DMS 273 (cell line): ENCODE measurements around the gene STK35.

Experiments used
- DNase-seq: peaks from one replicate; lab custom pipeline; 2025; ENCODE audit not compliant: unreplicated experiment; lab: John Stamatoyannopoulos, UW

Gene STK35

DNA sequence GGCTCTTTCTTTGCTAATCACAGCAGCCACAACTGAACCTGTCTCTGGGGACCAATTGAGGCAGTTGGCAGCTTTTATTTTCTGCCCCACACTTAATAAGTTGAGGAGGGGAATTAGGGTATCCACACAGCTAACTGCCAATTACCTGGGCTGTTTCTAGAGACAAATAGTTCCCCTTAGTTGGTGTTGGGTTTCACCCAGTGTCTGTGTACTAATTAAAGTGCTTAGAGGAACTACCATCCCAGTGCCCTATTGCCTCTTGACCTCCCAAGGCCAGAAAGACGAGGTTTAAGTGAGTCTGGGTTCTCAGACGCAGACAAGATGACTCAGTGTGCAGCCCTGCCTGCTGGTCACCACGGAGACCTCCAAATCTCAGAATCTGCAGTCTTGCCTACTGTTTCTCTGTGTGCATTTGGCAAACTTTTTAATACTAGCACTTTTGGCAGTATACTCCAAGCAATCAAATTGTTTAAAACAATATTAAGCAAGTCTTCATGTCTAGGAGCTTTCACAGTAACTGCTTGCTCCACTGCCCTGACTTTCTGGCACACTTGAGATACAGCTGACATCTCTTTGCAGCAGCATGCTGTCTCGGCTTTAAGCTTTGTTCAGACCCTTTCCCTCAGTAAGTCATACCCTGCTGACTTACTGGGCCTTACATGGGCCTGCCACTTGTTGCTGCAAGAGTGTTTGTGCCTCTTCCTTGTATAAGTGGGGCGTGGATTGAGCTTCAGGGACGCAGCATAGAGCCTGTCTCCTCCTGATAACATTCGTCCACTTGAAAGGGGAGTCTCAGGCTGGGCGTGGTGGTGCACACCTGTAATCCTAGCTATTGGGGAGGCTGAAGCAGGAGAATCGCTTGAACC is 31.9 kb downstream of the STK35 start:
- DNase-seq, result no peak

DNA sequence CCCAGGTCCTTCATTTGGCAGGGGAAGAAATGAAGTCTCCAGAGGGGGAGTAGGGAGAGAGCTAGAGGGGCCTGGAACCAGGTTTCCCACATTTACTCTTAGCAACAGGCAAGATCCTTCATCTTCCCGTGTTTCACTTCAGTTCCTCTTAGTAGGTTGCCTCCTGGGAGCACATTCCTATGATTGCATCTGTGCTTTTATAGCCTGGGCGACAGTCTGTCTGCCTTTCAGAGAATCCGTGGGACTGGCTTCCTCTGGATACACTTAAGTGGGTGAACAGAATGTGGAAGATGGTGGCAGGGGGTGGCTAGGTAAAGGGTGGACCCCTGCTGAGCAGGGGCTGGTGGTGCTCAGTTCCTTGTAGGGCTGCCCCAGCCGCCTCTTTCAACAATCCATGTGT is 33.4 kb downstream of the STK35 start:
- DNase-seq, result peak; percentile 20

DNA sequence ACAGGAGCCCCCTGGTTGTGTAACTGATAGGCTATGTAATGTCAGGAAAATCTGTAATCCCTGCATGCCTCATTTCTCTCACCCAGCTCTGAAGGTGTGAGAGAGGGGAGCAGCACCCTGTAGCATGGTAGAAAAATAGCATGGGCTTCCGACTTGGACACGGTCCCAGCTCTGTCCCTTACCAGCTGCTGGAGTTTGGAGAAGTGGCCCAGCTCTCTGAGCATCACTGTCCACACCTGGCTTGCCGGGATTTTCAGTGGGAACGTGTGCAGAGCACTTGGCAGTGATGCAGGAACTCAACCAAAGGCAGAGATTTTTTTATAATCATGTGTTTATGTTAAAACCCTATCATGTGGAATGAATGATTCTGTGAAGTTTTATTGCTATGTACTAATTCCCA is 34.6 kb downstream of the STK35 start:
- no peak for DNase-seq

DNA sequence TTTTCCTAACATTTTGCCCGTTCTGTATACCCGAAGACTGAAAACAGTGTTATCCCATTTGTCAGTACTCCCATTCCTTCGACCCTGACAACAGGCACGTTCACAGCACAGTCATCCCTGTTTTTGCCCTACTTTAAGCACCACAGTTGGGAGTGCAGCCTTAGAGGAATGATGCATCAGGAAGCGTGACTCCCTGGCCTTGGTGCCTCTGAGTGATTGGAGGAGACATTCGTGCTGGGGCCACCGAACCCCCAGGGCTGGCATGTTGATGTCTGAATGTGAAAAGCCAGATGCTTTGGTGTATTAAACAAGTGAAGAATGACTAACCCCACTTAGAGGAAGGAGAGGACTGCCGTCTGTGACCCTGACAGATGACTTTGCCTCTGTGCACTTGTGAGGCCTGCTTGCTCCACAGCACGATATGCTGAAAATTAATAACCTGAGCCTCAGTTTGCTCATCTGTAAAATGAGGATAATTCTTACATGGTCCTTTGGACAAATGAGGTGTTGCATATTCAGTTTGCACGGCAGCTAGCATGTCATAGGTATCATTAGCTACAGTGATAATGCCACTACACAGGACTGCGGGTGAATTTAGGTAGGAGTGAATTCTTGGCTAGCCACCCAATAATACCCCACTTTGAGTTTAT is 36.0 kb downstream of the STK35 start:
- DNase-seq, result no peak

DNA sequence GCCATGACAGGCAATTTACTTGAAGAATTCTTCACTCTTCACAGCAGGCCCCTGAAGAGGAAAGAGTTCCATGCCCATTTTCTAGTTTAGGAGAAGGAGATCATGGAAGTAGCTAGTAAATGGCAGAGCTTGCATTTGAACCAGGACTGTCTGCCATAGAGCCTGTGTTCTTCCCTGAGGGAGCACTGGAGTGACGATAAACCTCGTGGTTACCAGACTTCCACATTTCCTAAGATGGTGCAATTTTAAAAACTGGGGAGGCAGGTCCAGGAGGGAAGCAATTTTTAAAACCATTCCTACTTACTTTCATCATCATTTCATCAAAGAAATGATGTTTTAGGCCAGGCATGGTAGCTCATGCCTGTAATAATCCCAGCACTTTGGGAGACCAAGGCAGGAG is 36.8 kb downstream of the STK35 start:
- DNase-seq, result no peak

DNA sequence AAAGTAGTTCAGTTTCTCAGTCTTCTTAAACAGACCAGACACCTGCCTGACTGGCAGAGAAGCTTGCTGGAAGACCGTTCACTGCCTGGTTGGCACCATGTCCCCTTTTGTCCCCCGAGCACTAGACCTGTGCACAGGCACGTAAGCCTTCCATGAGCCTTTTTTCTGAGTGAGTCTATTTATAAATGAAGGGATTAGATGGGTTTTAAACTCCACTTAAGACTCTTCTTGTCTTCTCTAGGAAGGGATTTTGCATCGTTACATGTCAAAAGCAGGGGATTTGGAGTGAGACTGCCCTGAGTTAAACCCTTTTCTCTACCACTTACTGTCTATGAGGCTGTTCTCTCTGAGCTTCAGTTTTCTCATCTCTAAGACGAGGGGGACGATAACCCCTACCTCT is 37.6 kb downstream of the STK35 start:
- DNase-seq, result no peak

DNA sequence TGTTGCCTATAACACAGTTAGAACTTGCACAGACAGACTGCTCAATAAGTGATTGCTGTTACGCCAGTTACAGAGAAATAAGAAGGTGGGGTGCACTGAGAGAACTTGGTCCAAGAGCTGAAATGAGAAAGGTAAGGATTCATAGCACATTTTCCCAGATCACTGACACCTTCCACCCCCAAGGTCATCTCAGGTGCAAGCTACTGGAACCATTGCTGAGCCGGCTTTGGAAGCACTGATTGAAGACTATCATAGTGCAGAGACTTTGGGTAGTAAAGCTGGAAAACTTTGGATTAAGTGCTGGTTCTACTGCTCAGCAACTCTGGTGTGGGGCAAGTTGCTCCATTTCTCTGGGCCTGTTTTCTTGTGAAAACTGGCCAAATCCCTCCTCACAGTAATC is 38.1 kb downstream of the STK35 start:
- DNase-seq, result no peak

DNA sequence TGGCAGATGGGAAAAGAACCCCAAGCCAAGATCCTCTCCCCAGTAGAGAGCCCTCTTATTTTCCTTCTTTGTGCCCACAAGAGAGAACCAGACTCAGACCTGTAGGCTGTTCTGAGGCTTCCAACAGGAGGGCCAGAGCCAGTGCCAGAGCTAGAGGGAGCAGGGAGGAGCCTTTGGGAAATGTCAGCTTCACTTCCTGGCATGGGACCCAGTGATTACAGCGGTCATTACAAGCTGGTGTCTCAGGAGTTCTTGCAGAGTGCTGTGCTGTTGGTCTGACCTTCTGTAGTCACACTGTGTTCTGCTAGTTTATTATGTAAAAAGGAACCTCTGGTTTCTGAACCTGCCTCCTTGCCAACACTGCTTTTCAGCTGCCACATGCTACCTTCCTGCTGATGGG is 38.9 kb downstream of the STK35 start:
- DNase-seq, result no peak

DNA sequence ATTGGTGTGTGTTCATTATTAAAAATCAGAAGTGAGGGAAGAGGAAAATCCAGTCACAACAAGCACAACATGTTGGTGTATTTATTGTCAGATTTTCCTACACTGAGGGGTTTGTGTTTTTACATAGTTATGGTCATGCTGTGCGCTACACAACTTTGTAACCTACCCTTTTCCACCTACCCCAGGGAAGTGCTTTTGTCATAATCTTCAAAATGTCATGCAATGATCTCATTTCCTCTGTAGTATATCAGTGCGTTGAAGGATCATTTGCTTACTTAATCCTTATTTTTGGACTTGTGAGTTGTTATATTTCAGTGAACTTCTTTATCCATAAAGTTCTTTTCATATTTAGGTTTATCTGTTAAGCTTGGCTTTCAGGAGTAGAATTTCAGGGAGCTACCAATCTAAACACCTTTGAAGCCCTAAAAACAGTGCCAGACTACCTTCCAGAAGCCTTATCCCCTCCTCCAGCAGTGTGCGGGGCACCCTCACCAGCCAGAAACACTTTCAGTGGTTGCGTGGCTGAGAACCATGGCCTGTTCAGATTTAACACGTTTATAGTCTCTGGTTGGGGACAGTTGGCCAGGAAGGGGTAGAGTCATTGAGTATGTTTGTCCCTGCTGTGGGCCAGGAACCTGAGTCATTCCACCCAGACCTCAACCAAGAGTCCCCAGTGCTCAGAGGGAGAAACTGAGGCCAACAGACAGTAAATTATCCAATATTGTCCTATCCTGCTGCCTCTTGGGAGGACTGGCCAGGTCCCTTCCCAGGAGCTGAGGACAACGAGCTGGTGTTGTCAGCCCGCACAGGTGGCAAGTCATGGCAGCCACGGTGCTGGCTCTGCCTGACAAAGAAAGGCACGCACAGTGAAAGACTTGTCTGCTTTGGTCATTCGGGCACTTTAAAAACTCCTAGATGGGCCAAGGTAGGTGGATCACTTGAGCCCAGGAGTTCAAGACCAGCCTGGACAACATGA is 40.3 kb downstream of the STK35 start:
- no peak for DNase-seq

DNA sequence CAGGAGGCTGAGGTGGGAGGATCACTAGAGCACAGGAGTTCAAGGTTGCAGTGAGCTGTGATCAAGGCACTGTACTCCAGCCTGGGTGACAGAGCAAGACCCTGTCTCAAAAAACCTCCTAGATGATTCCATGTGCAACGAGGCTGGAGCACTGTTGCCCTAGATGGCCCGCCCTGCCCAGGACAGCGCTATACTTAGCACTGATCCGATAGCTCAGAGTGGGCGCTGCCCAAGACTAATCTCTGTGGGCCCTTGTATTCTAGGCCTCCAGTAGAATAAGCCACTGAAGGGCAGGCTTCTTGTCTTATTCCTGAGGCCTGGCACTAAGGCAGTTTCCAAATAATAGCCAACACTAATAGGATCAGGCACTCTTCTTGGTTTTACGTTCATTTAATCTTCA is 41.0 kb downstream of the STK35 start:
- no peak for DNase-seq

DNA sequence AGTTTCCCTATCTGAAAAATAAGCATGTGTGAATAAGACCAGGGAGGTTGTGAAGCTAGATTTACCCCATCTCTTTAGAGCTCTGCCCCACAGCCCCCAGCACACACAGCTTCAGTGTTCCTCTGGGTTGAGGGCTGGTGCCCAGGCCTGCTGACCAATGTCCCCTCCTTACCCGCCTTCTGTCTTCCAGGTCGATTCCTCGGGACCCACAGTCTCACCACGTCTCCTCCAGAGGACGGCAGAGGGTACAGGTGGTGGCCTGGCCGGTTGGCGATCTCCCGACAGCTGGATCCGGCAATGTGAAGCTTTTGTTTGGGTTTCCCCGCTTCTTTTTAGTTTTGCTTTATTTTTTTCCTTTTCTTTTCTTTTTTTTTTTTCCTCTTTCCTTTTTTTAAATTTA is 42.0 kb downstream of the STK35 start:
- no peak for DNase-seq

DNA sequence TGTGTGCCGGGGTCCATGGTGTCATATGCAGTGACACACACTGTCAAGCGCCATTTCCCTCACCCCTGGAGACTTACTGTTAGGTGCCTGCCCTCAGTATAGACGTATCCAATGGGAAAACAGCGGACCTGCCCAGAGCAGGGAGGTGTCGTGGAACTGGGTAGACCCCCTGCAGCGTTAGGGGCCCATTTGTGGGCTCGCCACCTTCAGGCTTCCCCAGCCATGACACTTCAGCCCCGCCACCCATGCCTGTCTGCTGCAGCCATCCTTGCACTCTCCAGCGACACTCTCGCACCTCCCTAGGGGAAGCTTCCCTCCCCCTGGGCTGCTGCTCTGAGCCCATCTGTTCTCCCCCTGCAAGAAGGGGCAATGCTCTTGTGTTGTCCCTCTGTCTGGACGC is 43.2 kb downstream of the STK35 start:
- no peak for DNase-seq

DNA sequence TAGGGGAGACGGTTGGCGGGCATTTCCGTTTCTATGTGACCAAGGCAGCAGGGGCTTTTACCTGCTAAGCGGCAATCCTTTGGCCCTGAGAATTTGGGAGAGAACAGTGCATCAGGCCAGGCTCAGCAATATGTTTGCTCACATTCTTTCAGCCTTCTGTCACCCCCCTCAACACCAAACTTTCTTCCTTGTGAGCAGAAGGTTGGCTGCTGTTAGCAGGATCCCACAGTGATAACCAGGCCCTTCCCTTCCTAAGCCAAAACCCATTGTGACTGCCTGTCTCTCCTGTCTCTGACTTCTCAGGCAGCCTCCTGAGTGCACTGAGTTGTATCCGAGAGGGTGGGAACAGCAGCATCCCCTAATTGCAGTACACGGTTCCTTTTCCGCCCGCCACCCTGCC is 43.7 kb downstream of the STK35 start:
- DNase-seq, result no peak

DNA sequence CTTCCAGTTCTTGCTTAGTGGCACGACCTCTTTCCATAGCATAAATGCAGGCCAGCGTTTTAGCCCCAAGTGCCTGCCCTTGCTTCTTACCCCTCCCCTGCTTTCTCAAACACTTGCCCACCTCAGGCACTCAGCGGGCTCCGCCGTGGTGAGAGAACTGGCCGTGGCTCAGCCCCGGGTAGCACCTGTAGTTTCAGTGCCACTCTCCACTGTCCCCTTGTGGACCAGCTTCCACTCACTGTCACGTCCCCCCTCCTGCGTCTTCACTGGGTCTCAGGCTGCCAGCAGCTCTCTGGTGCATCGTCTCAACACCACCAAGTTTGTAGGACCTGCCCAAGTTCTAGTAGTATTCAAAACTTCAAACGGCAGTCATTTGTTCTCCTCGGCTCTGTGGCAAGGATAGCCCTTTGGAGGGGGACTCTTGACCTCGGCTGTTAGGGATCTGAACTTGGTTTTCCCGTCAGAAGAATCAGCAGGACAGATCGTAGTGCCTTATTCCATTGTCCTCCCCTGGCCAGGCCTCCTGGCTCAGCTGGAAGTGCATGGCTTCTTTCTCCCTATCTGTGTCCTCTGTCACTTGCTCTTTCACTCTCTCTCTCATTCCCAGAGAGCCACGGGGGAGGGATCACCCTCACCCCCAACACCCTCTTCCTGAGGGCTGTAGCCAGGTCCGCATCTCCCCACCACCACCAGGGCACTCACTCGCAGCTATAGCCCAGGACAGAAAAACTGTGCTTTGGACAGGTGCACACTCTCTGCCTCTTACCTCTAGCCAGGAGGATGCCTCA is 44.6 kb downstream of the STK35 start:
- DNase-seq, result no peak

DNA sequence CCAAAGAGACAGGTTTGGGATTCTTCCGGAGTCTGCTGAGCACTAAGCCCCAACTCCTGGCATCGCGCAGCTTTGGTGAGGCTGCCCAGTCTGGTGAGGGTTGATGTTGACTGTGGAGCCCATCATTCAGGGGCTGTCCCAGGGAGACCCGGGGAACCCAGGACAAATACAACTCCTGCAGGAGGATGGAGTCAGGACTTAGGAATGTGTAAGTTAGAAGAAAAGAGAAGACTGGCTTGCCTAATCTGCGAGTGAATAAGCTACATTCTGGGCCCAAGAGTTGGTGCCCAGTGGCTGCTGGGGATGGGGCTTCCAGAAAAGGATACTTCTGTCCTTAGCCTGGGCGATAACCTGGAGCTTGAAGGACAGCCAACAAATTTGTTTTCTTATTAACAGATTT is 47.9 kb downstream of the STK35 start:
- no peak for DNase-seq

DNA sequence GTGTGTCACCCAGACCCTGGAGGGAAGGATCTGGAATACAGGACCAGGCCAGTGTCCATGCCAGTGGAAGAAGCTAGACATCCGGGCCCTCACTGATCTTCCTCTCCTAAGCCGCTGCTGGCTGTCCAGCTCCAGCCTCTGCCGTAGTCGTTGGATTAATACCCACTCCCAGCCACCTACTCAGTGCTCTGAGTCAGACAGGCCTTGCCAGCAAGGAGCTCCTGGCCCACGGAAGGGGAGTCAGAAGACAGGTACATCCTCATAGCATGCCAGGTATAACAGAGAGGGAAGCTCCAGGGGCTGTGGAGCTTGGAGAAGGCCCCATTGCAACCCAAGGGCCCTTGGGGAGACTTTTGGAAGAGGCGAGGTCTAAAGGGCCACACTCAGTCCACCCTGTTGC is 49.0 kb downstream of the STK35 start:
- DNase-seq, result no peak

DNA sequence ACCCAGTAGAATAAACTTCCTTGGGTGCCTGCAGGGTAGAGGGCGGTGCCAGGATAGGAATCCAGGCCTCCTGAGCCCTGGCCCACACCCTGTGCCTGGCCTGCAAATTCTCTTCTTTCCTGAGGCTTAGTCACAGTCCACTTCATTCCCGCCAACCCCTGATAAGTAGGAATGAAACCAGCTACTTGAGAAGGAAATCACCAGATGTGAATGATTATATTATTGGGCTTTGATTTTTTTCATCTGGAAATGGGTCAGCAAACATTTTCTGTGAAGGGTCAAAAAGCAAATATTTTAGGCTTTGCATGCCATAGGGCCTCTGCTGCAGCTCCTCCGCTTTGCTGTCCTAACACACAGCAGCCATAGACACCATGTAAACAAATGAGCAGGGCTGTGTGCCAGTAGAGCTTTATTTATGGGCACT is 50.2 kb downstream of the STK35 start:
- peak; percentile 13 for DNase-seq

DNA sequence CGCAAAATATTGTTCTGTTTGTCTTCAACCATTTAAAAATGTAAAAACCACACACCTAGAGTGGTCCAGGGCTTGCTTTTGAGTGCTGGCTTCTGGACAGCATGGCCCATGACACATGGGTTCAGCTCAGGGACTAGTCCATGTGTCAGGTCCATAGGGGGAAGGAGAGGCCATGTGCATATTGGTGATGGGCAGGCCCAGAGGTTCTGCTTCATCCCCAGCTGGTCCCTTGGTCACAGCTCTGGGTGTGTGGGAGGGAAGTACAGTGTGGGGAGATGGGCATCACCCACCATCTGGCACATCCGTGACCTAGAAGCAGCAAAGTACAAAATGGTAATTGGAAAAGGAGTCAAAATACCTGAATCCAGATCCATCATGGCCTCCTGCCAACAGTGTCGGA is 50.7 kb downstream of the STK35 start:
- DNase-seq, result peak; percentile 50

DNA sequence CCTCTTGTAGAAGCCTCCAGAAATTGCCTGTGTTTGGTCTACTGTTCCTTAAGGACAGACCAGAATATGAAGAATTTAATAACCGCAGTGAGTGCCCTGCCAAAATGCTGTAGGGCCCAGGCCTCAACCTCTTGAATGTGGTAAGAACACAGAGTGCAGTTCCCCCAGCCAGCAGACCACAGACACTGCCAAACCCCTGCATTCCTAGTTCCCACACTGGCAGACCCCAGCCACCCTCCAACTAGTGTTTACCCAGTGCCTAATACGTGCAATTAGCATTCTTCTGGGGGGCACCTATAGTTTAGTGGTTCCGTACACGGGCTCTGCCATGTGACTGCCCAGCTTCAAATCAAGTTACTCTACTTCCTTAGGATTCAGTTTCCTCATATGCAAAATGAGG is 51.7 kb downstream of the STK35 start:
- no peak for DNase-seq

DNA sequence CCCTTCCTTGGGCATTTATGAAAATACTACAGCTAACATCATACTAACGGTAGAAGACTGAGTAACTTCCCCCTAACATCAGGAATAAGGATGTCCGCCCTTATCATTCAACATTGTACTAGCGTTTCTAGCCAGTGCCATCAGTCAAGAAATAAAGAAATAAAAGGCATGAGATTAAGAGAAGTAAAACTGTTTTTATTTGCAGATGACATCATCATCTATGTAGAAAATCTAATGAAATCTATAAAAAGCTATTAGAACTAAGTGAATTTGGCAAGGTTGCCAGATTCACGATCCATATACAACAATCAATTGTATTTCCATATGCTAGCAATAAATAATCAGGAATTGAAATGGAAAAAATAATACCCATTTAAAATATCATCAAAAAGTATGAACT is 54.6 kb downstream of the STK35 start:
- no peak for DNase-seq
